SU-DHL-6 (cell line): Measurements from ENCODE around the gene GLUD1.
"Not testable (repeated sequence)": the region's sequence is repeated elsewhere in the genome, so short reads cannot be mapped to it uniquely, and the experiment has no call there.

Experiments used
- EZH2phosphoT487 ChIP-seq: fragments of 200-600 bp; sonication (generic), shearing (Covaris generic); conservative IDR thresholded peaks from 2 replicates; pipeline ENCODE4 v1.6.1; 2018; ENCODE audit warnings: mild to moderate bottlenecking, antibody characterized with exemption, low read length, moderate library complexity, mixed read lengths
- TF ChIP-seq, protein P1 (sequence below): fragments of 200-600 bp; sonication (generic); IDR thresholded peaks from one replicate; pipeline ENCODE4 v1.5.1; 2017; ENCODE audit warnings: antibody characterized with exemption, mild to moderate bottlenecking, low read length, moderate library complexity; ENCODE audit not compliant: insufficient read depth, poor library complexity, severe bottlenecking

DNA sequence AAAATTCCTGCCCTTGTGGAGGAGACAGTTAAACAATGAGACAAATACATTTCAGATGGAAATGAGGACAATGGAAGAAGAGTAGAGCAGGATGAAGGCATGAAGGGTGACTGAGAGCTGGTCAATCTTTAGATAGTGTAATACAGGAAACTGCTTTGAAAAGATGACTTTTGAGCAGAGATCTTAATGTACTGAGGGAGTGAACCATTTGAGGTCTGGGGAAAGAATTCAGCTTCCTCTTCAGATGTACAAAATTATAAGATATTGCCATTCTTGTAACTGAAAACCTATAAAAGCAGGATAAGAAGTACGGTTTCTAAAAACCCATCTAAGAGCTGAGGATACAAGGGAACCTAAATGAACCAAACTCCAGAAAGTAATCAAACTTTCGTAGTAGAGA is 39.3 kb upstream of the GLUD1 start:
- TF ChIP-seq, protein P1, sequence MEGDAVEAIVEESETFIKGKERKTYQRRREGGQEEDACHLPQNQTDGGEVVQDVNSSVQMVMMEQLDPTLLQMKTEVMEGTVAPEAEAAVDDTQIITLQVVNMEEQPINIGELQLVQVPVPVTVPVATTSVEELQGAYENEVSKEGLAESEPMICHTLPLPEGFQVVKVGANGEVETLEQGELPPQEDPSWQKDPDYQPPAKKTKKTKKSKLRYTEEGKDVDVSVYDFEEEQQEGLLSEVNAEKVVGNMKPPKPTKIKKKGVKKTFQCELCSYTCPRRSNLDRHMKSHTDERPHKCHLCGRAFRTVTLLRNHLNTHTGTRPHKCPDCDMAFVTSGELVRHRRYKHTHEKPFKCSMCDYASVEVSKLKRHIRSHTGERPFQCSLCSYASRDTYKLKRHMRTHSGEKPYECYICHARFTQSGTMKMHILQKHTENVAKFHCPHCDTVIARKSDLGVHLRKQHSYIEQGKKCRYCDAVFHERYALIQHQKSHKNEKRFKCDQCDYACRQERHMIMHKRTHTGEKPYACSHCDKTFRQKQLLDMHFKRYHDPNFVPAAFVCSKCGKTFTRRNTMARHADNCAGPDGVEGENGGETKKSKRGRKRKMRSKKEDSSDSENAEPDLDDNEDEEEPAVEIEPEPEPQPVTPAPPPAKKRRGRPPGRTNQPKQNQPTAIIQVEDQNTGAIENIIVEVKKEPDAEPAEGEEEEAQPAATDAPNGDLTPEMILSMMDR = not testable (repeated sequence)
- TF ChIP-seq EZH2phosphoT487 = not testable (repeated sequence)
